HG02840 (cell line): Measurements from ENCODE around the gene MTPN.

ENCODE experiments used
- ATAC-seq: cut with Tn5 transposase; IDR thresholded peaks from one replicate; pipeline ENCODE4 v1.9.1; 2021; ENCODE audit warnings: mild to moderate bottlenecking, moderate library complexity, moderate number of reproducible peaks; ENCODE audit not compliant: unreplicated experiment, low FRiP score

Gene MTPN

DNA sequence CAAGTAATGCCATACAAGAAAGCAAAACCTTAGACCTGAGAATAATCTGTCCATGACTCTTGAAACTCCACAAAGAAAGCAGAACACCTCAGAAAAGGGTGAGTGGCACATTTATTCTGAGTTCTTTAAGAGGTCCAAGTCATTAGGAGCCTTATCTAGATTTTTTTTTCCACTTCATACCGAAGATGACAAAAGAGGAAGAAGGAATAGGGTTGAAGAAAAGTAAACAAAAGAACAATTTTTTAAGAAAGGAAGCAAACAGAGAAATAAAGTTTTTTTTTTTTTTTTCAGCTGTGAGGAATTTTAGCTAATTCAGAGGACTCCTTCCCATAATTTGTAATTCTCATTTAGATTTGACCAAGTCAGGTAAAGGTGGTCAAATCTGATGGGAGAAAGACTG is 13.1 kb upstream of the MTPN start:
- ATAC-seq = no peak

DNA sequence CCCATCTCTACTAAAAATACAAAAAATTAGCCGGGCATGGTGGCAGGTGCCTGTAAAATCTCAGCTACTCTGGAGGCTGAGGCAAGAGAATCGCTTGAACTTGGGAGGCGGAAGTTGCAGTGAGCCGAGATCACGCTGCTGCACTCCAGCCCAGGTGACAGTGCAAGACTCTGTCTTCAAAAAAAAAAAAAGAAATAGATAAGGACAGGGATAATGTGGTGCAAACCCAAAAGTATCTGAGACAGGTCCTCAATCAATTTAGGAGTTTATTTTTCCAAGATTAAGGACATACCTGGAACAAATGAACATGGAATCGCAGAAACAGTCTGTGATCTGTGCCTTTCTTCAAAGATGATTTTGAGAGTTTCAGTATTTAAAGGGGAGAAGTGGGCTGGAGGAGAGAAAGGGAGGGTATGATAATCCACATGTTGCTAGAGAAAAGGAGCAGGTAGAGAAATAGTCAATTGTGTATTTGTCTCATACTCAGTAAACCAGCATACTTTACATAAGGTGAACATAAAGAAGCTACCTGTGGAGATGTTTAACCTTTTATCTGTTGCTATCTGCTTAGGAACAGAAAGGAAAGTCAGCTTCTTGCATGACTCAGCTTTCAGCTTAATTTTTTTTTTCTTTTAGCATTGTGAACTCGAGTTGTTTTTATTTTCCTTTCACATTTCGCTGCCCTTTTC is 4.9 kb upstream of the MTPN start:
- no peak for ATAC-seq

DNA sequence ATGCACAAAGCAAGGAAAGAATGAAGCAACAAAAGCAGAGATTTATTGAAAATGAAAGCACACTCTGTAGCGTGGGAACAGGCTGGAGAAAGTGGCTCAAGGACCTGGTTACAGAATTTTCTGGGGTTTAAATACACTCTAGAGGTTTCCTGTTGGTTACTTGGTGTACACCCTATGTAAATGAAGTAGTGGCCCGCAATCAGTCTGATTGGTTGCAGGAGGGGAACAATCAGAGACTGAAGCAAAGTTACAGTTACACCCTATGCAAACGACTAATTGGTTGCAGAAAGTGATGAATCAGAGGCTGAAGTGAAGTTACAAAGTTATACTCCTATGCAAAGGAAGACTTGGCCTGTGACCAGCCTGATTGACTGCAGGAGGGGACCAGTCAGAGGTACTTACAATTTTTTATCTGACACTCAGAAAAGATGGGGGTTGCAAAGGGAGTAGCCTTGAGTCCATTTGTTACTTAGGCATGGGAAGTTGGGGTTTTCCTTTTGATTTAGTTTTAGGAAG is 3.6 kb upstream of the MTPN start:
- peak; percentile 64 for ATAC-seq

DNA sequence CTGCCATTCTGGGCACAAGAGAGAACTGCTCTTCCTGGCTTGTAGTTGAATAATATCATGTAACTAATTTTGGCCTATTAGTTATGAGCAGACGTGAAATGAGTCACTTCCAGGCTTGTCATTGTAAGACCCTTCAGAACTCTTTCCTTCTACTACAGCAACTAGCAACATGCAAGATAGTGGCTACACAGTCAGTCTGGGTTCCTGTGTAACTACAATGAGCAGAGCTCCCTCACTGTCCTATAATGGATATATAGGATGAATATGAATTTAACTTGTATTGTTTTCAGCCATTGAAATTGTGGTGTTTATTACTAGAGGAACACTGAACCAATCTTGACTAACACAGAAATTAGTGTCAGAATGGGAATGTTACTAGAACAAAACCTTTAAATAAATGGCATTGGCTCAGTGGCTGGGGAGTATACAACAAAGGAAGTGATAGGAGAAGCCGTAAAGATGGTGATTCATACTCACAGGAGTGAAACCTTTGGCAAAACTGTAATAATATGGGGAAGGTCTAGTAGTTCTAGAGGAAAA is 2.9 kb upstream of the MTPN start:
- no peak for ATAC-seq

DNA sequence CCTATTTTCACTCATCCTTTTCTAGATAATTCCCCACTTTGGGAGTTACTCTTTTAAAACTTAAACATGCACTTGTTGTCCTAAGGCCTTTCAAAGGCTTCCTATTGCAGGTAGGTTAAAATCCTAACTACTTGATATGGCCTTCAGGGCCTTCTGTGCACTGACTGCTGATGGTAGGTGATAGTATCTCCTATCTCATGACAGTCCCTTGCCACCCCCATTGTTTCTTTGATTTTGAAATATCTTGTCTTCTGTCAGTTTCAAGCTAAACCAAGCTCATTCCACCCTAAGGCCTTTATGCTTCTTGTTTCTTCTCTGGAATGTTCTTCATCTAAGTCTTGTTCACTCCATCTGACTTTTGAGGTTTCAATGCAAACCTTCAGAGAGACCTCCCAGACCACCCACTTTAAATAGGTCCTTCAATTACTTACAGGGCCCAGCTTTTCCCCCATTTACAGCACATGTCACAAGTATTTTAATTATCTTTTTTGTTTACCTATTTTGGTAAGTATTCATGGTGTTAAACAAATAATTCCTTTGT is 2.4 kb upstream of the MTPN start:
- ATAC-seq = no peak

DNA sequence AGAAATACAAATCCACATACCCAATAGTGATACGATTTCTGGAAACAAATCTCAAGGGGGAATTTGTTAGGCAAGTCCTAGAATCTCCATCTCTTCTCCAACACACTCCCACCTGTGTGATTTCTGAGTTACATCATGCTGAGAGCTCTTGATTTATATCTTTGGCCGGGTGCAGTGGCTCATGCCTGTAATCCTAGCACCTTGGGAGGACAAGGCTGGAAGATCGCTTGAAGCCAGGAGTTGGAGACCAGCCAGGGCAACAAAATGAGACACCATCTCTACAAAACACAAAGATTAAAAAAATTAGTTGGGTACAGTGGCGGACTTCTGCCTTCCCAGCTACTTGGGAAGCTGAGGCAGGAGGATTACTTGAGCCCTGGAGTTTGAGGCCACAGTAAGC is 1.5 kb upstream of the MTPN start:
- no peak for ATAC-seq

DNA sequence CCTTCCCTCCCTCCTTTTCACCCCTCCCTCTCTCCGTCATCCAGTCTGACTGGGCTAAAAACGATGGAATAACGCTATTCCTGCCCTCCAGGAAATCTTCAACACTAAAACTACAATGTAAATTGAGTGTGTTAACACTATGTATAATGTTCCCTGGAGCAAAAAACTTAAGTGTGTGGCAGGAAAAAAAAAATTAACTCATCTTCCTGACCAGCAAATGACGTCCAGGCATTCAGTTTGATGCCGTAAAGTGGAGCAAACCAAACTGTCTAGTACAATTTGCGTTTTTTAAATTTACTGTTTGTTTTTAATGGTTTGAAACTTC is 545 bp upstream of the MTPN start:
- no peak for ATAC-seq

DNA sequence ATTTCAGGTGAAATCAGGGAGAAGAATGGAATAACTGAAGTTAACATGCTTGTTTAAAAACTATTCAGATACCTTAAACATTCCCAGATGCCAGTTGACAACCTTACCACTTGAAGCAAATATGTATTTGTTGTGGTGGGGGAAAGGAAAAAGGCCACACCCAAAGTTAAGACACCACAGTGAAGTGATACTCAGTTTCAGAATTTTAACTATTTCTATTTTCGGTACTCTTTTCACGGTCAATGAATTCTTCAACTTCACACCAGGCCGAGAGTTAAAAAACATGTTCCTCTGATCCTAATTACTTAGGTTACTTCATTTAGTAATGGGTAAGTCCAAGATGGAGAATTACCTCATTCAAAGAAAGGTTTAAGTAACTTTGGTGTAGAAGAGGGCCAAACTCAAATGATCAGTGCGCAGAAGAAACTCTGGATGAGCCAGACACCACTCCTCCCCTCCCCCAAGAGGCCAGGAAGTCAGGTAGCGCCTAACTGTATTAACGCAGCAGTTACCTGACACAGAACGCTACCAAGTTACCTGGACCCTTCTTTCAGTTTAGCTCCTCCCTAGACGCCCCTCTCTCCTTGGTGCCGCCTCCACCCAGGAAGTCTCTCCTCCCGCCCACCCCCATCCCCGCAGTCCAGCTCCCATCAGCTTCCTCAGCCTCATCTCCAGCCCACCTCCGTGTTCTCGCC is 700 bp downstream of the MTPN start:
- ATAC-seq = peak; percentile 7

DNA sequence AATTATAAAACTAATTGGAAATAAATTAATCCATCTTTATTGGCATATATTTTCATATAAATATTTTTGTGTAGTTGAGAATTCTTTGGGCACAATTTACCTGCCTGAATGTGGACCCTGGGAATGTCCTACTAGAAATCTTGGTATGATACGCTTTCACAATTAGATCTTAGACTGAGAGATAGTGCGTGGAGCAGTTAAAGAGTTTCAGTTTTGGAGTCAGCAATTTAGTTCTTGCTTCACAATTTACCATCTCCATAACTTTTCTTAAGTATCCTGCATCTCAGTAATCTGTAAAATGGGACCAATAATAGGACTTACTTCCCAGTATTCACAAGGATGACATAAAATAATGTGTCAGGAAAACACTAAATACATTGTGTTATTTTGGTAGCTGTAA is 2.0 kb downstream of the MTPN start:
- no peak for ATAC-seq

DNA sequence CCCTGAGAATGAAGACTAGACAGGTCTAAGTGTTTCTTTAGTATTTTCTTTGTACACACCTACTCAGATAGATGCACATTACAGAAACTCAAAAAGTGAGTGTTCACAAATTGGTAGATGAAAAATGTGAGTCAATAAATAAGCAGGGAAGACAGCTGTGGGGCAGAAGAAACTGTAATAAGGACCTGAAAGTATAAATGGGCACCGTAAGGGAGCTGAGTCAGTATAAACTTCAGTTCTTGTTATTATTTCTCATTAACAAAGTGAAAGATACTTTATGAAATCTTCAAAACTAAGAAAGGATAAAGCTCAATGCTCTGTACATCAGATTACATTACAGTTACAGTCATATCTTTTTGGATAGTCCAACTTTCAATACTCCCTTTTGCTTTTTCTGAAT is 2.5 kb downstream of the MTPN start:
- ATAC-seq = no peak

DNA sequence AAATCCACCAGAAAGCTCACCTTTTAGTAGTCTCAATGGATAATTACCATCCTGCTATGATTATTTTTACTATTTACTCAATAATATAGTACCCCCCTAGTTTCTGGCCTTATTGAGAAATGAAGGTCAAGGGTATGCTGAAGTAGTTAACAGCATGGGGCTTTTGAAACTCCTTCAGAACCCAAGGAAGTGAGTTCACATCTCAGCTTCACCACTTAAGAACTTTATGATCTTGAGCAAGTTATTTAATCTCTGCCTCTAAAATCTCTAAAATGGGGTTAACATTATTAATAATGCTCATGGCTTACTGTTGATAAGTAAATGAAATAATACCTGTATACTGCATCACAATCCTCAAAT is 5.8 kb downstream of the MTPN start:
- ATAC-seq = peak; percentile 8

DNA sequence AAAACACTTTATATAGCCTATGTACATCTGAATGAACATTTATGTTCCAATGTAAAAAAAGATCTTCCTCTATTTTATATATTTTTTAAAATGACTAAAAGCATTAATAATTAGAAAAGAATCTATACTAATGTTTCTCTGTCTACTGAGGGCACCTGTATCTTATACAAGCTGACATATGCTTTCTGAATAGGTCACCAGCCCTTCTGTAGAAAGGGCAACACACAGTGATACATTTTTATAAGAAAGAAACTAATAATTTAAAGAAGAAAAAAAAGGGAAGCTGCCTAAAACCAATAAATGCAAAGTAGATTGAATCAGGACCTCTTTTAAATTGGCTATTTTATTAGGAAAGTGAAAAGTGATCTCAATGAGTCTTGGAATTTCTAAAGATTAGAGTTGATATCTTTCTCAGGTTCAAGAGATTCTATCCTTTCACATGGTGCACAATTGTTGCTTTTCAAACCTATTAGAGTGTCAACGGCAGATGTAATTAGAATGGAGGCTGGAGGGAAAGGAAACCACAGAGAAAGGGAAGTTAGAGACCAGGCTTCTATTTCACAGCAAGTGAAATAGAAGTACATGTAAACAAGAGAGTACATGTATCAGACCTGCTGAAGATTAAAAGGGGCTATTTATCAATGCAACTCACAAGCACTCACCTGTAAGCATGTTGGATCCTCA is 6.3 kb downstream of the MTPN start:
- ATAC-seq = peak; percentile 82

DNA sequence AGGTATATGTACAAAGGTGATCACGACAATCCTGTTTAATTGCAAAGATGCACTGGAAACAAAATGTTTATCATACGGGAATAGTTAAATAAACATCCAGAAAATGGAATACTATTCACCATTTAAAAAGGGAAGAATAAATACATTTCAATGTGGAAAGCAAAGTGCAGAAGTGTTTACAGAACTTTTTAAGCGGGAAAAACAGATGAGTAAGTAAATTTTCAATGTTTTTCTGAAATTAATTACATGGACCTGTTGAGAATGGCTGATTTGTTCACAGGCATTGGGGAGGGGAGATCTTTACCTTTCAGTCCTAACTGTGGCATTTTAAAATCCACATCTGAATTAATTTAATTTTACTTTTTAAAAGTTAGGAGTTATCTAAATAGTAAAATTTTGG is 7.1 kb downstream of the MTPN start:
- no peak for ATAC-seq

DNA sequence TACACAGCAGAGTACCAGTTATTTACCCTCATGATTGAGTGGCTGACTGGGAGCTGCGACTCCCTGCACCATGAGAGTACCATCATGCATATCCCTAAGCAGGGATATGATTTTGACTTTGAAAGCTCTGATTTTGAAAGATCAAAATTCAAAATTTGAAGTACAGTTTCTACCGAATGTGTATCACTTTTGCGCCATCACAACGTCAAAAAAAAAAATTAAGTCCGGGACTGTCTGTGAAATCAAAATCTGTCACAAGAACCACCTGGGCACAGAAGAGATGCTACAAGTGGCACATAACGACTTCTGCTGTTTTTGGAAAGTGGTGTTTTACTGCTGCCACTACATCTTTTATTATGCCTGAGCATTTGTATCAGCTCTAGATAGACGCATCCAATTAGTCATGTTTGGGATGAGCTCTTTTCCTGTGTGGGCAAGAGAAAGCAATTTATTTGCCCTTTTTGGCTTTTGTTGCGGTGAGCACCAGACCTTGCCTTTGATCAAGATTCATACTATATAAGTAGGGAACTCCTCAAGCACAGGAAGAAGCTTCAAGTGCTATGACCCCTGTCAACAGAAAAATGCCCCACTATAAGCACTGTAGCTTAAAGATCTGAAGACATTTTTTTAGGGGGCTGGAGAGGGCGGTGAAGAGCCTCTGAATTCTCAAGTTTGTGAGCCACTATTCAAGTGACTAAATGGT is 10.7 kb downstream of the MTPN start:
- ATAC-seq = no peak

DNA sequence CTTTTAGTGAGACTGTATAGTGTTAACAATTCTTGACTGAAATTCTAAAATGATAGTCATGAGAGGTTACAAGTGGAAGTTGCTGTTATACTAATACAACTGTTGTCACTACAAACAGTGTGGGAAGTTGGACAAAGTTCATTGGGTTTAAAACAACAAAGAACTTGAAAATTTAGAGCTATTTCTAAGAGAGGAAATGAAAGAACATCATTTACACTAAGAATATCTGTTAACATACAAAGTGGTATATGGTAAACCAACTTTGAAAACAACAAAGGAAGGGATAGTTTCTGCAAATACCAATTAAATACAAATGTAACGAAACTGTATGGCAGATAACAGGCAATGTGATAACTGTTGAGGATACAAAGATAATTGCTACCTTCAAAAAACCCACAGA is 11.6 kb downstream of the MTPN start:
- no peak for ATAC-seq

DNA sequence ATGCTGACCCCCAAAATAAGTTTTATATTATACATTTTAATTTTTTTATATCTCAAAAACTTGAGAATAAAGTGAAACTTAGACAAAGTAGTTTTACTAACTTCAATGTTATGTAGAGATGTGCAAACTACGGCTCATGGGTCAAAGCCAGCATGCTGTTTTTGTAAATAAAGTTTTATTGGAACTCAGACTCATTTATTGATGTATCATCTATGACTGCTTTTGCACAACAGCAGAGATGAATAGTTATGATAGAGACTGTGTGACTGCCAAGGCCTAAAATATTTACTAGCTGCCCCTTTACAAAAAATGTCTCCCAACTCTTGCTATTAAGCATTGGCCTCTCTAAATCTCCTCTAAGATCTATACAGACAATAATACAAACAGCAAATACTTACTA is 12.4 kb downstream of the MTPN start:
- no peak for ATAC-seq

DNA sequence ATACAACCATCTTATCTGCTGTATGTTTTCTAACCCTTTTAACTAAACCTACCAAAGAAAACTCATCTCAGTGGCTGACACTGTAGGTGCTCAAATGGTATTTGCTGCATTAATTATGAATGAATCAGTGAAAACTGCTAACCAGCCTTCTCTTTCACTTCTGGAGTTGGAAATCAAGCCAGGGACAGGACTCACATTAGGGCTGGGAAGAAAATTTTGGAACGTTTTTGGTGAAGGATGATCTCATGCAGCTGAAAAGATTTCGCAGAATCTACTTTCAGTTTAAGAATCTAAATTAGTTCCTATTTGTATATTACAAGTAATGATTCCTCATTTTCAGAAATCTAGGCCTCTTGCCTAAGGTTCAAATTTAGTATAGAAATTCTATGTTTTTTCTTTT is 12.9 kb downstream of the MTPN start:
- no peak for ATAC-seq

DNA sequence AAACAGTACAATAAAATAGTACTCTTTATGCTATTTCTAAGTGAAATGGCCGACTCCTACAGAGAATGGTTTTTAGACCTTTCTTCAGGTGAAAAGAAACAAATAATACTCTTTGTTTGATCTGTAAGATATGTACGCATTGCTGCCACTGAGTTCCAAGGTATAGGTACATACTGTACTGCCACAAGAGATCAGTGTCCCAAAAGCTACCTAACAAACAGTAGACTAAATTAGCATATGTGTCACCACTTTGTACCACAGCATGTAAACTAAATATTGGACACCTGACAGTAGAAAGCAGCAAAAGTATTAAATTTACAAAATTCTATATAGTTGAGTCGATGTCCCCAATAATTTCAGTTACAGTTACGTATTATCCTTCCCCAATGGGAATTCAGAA is 14.4 kb downstream of the MTPN start:
- ATAC-seq = no peak

DNA sequence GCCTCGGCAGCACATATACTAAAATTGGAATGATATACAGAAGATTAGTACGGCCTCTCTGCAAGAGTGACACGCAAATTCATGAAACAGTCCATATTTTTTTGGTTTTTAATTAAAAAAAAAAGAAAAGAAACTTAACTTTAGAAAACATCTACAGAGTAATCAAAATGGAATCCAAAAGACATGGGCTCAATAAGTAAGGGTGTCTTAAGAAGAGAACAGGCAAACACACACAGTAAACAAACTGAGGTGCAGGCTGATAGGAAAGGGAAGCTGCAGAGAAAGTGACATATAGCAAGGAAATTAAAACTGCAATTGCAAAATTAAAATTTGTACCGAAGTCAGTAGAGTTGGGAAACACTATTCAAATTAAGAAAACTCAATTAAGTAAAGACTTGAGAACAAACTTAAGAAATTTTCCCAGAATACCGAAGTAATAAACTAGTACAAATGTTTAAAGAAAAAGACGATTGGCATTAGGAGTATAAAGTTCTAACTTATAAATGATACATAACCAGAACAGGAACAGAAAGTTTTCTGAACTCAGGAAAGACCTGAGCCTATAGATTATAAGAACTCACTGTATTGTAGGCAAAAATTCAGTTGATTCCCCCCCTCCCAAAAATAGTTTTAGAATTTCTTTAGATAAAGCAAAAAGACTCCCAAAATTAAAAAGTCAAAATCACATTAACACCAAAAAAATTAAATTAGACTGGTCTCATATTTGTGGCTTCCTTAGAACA is 16.3 kb downstream of the MTPN start:
- no peak for ATAC-seq
